DMS153 treated with DMSO at 0.1 percent for 48 hours (cell line): ENCODE results near the gene ARHGAP18.

Source experiments
- DNase-seq: peaks from one replicate; lab custom pipeline; 2025; ENCODE audit not compliant: unreplicated experiment; lab: John Stamatoyannopoulos, UW

ARHGAP18 gene

GRCh38 chr6:129709769-129710449 is at the start of gene ARHGAP18:
Gene ARHGAP18 (minus strand): TSS chr6:129710177. CDS start chr6:129710136, 41 bp downstream.
- DNase-seq = peak; percentile 74

DNA sequence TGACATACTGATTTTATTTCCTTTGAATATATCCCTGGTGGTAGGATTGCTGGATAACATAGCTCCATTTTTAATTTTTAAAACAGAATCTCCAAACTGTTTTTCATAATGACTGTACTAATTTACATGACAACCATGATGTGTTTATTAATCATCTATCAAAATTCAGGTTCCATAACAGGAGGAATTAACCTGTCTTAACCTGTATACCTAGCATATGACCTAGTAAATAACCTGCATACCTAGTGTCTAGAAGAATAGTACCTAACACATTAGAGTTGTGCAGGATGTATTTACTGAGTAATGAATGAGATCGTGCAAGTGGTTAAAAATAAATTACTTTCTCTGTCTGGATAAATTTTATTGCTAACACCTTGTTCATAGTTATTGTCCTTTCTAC is 45.8 kb upstream of the ARHGAP18 start:
- DNase-seq = no peak

GRCh38 chr6:129754750-129755149 is 44.8 kb upstream of the ARHGAP18 start:
- DNase-seq = no peak

GRCh38 chr6:129753422-129753821 is 43.4 kb upstream of the ARHGAP18 start:
- no peak for DNase-seq

DNA sequence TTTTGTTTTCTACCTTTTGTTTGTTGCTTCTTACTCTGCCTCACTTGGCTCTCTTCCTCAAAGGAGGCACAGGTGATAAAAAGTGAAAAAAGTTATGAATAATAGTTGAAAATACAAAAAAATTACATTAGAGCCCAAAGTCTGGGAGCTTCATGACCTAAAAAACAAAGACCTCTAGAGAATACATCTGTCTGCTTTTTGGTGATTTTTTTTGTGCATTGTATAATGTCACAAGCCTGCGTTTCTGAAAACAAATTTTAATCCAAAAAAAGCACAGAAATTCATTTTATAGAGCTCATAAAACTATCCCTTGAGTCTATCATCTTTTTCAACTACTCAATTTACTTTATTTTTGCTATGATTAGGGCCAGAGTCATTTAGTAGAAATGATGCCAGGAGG is 41.4 kb upstream of the ARHGAP18 start:
- no peak for DNase-seq

- no peak for DNase-seq
Measured at GRCh38 chr6:129750360-129750759, 40.4 kb upstream of the ARHGAP18 start.

GRCh38 chr6:129749749-129750120 is 39.8 kb upstream of the ARHGAP18 start:
- no peak for DNase-seq

DNA sequence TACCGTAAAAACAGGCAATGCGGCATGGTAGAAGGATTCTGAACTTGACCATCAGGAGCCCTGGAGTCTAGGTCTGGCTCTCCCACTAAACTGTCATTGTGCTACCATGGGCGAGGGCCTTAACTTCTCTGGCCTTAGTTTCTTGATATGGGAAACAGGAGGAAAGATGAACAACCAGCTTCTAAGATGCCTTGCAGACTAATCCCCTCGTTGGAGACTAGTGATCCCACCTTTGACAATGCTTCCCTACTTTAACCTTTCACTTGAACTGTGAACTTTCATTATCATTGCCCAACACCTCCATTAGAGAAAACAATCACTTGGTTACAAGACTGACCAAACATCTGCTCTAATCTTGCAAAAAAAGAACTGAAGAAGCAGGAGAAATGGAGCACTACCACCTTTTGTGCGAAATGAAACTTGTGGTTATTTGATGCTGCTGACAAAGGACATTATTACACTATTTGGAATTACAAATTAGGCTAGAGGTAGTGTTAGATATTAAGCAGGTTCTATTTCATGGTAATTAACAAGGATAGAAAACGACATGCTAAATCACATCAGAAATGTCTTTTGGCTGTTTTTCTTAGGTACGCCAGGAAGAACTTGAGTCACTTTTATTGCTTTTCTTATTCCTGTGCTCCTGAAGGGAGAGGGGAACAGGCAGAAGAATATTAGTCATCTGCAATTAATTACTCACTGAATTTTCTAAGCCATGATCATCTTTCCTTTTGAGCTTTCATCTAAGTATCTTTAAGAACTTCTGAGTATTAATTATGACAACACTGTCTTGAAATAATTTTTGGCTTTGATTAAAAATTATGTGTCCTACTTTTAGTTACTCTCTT is 39.1 kb upstream of the ARHGAP18 start:
- no peak for DNase-seq

GRCh38 chr6:129748212-129748900 is 38.4 kb upstream of the ARHGAP18 start:
- peak; percentile 11 for DNase-seq

DNA sequence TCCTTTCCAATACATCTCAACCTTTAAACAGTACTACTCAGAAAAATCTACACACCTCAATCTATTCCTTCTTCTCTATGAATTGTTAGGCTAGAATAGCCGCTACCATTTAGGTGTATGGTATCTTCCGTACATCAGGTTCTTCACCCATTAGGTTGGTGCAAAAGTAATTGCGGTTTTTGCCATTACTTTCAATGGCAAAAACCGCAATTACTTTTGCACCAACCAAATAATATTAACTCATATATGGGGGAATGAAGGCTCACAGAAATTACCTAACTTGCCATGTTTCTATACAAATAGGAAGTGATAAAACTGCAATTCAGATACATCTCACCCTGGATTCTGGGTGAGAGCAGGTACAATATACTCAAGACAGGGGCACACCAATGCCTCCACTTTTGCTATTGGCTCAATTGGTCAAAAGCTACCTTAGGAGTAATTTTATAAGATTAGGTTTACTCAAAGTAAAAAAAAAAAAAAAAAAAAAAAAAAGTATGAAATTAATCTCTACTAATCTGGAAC is 37.7 kb upstream of the ARHGAP18 start:
- no peak for DNase-seq

- DNase-seq = no peak
Measured at GRCh38 chr6:129744880-129745237, 34.9 kb upstream of the ARHGAP18 start.

DNA sequence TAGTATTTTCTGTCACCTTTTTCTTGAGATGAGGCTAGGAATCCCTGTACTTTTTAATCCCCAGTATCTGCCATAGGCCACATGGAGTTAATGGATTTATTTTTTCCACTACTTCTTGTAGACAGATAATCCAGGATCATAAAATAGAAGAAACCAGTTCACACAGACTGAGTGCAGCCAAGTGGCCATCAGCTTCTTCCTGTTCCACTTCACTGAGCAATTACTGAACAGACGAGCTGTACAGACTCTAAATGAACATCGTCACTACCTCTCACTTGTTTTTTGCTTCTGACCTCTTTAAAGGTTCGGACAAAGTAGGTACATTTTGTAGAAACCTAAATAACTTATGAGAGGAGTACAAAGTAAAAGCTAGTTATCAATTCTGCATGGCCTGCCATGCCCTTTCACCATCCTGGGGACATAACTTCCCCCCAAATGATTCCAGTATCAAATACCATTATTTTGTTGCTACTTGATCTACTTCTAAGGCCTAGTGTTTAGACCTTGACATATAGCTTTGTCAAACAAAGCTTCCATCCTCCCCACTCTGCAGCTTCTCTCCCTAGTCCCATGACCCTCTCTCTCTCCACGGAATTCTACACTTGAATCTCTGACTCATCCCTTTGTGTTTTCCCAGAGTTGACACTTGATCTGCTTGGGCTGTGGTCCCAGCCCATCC is 34.4 kb upstream of the ARHGAP18 start:
- peak; percentile 24 for DNase-seq

DNA sequence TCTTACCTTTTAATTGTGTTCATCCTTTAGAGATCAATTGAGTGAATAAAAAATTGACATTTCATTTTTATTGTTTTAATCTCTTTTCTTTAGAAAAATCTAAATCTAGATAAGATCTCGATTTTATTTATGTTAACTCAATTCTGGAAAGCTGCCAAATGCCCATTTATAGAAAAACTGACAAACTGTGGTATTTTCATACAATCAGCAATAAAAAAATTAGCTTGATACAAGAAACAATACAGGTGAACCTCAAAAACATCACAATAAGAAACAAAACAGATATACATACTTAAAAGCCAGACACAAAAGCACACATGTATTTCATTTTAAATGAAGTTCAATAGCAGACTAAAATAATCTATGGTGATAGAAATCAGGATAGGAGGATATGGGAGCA is 30.0 kb upstream of the ARHGAP18 start:
- DNase-seq = no peak

DNA sequence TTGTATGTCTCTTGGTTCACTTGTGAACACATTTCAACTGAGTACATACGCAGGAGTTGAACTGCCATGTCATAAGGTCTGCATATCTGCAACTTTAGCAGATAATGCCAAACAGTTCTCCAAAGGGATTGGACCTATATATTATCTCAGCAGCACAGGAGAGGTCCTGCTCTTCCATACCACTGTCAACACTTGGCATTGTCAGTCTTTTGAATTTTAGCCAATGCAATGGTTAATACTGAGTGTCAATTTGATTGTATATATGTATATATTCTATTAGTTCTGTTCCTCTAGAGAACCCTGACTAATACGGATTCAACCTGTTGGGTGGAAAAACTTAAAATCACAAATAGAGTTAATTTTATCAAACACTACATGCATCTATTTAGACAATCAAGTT is 26.1 kb upstream of the ARHGAP18 start:
- no peak for DNase-seq

GRCh38 chr6:129733290-129733689 is 23.3 kb upstream of the ARHGAP18 start:
- DNase-seq = no peak

DNA sequence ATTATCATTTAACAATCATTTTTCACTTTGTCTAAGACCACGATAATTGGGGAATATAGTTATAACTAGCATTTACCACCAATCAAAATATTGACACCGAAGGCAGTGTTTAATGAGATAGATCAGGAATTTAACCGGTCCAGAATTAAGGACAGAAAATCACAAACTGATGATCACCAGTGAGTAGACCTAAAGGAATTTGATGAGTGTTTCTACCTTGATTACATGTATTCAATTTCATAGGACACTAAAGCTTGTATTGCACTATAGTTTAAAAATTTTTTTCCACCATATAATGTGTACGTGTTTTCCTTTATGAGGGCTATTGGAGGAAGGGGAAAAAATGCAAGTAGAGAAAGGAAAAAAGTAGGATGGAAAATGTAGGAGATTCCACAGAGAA is 22.6 kb upstream of the ARHGAP18 start:
- no peak for DNase-seq

- no peak for DNase-seq
Measured at GRCh38 chr6:129732034-129732433, 22.1 kb upstream of the ARHGAP18 start.

GRCh38 chr6:129731428-129731827 is 21.5 kb upstream of the ARHGAP18 start:
- no peak for DNase-seq

- DNase-seq = peak; percentile 44
Measured at GRCh38 chr6:129730477-129731165, 20.6 kb upstream of the ARHGAP18 start.

GRCh38 chr6:129726650-129727049 is 16.7 kb upstream of the ARHGAP18 start:
- no peak for DNase-seq

DNA sequence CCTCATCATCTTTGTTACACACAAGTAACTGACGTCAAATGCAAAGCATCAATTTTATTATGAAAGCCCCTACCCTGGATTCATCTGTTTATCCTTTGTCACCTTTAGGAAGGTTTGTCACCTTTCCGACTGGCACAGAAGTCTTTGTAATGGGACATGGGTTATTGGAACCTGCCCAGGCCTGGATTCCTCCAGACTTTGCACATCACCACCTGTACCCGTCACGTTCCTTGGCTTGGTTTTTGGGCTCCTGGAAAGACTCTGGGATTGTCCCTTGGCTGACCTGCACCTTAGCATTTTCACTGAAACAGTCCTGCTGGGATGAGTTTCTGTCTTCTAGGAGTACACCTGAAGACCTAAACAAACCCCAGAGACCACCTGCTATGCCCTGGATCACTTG is 15.4 kb upstream of the ARHGAP18 start:
- DNase-seq = no peak
